HepG2 (cell line): ENCODE results near the gene ZNF512B. TPM values are rescaled to one million over a fixed set of nuclear protein-coding genes. Genes with fewer than 3 reads are reported as not detected.

ENCODE experiments used
- BCL3 ChIP-seq: sonication (generic); formaldehyde crosslinking; IDR thresholded peaks from 2 replicates; pipeline ENCODE4 v1.5.1; 2020; ENCODE audit warnings: mild to moderate bottlenecking, missing genetic modification reagents, moderate library complexity
- GTF3A ChIP-seq: sonication (generic); formaldehyde crosslinking; conservative IDR thresholded peaks from 2 replicates; pipeline ENCODE4 v1.4.0; 2020; ENCODE audit warnings: mild to moderate bottlenecking, missing genetic modification reagents
- NFE2 ChIP-seq: sonication (generic); formaldehyde crosslinking; IDR thresholded peaks from 2 replicates; pipeline ENCODE4 v1.4.0; 2020; ENCODE audit warnings: missing genetic modification reagents
- NONO ChIP-seq, 2 experiments: fragments of 450-650 bp in 1 of 2; sonication (generic) in 1 of 2; formaldehyde crosslinking in 1 of 2; IDR thresholded peaks in 1 of 2; conservative IDR thresholded peaks in 1 of 2; 2 replicates each; pipeline versions ENCODE4 v1.6.1 to v1.8.0; 2017 to 2022; ENCODE audit warnings: mild to moderate bottlenecking in 1 of 2, missing genetic modification reagents in 1 of 2, moderate library complexity in 1 of 2
- PAX8 ChIP-seq: sonication (generic); formaldehyde crosslinking; IDR thresholded peaks from 2 replicates; pipeline ENCODE4 v1.8.0; 2022; ENCODE audit warnings: mild to moderate bottlenecking, missing genetic modification reagents, borderline replicate concordance
- PRDM15 ChIP-seq: sonication (generic); formaldehyde crosslinking; IDR thresholded peaks from 2 replicates; pipeline ENCODE4 v1.4.0; 2020; ENCODE audit warnings: missing genetic modification reagents
- TCF12 ChIP-seq, 2 experiments: fragments of 450-650 bp in 1 of 2; sonication (generic) in 1 of 2; formaldehyde crosslinking in 1 of 2; IDR thresholded peaks; 2 replicates each; pipeline versions ENCODE4 v1.6.1 to v1.8.0; 2017 to 2022; ENCODE audit warnings: antibody characterized with exemption in 1 of 2, mild to moderate bottlenecking in 1 of 2, missing genetic modification reagents in 1 of 2, moderate library complexity in 1 of 2
- TP53 ChIP-seq: sonication (generic); formaldehyde crosslinking; conservative IDR thresholded peaks from 2 replicates; pipeline ENCODE4 v1.4.0; 2020; ENCODE audit warnings: missing genetic modification reagents
- ZC3H13 ChIP-seq: sonication (generic); formaldehyde crosslinking; IDR thresholded peaks from 2 replicates; pipeline ENCODE4 v1.8.1; 2023; ENCODE audit warnings: mild to moderate bottlenecking, missing genetic modification reagents, moderate library complexity
- ZNF253 ChIP-seq: sonication (generic); formaldehyde crosslinking; IDR thresholded peaks from 2 replicates; pipeline ENCODE4 v1.8.0; 2022; ENCODE audit warnings: mild to moderate bottlenecking, missing genetic modification reagents, borderline replicate concordance
- ZNF567 ChIP-seq: sonication (generic); formaldehyde crosslinking; IDR thresholded peaks from 2 replicates; pipeline ENCODE4 v1.8.1; 2023; ENCODE audit warnings: mild to moderate bottlenecking, missing genetic modification reagents, borderline replicate concordance
- ZNF639 ChIP-seq: conservative IDR thresholded peaks from 2 replicates; pipeline ENCODE4 v1.6.1; 2018; ENCODE audit warnings: missing genetic modification reagents
- ZNF691 ChIP-seq: sonication (generic); formaldehyde crosslinking; IDR thresholded peaks from 2 replicates; pipeline ENCODE4 v1.4.0; 2020; ENCODE audit warnings: missing genetic modification reagents, low read depth, mild to moderate bottlenecking, borderline replicate concordance
- ZNF782 ChIP-seq: sonication (generic); formaldehyde crosslinking; IDR thresholded peaks from 2 replicates; pipeline ENCODE4 v1.4.0; 2020; ENCODE audit warnings: missing genetic modification reagents, mild to moderate bottlenecking, borderline replicate concordance
- ZNF790 ChIP-seq: sonication (generic); formaldehyde crosslinking; IDR thresholded peaks from 2 replicates; pipeline ENCODE4 v1.8.0; 2022; ENCODE audit warnings: missing genetic modification reagents, mild to moderate bottlenecking, borderline replicate concordance
- ZNF878 ChIP-seq: sonication (generic); formaldehyde crosslinking; IDR thresholded peaks from 2 replicates; pipeline ENCODE4 v1.8.1; 2023; ENCODE audit warnings: mild to moderate bottlenecking, missing genetic modification reagents, moderate library complexity
- ZNF891 ChIP-seq: sonication (generic); formaldehyde crosslinking; IDR thresholded peaks from 2 replicates; pipeline ENCODE4 v1.5.0; 2020; ENCODE audit warnings: mild to moderate bottlenecking, missing genetic modification reagents
- ZSCAN21 ChIP-seq: sonication (generic); formaldehyde crosslinking; IDR thresholded peaks from 2 replicates; pipeline ENCODE4 v1.8.0; 2022; ENCODE audit warnings: mild to moderate bottlenecking, missing genetic modification reagents, moderate library complexity, borderline replicate concordance
- polyA plus RNA-seq, 8 experiments: library from polyadenylated mRNA; depleted of rRNA in 3 of 8; stranded (reverse) in 7 of 8; unstranded in 1 of 8; fragments of >200 nt; fragmentation: Illumina TruSeq in 4 of 8; extraction: Trizol in 4 of 8; gene quantifications; 2 replicates each; pipeline versions ENCODE4 v1.2.1 to v1.2.3, GENCODE V29; 2011 to 2016; ENCODE audit warnings: low read depth in 4 of 8, missing spikeins in 1 of 8, mixed read lengths in 1 of 8; ENCODE audit not compliant: insufficient read depth in 1 of 8
- total RNA-seq, 5 experiments: library from RNA; depleted of rRNA; stranded (reverse); fragments of >200 nt; fragmentation: Illumina TruSeq; extraction: Trizol; gene quantifications; 2 replicates each; pipeline ENCODE4 v1.2.3, GENCODE V29; 2016; ENCODE audit warnings: low read depth in 1 of 5

The ZNF512B gene
- total and polyA plus RNA-seq, 2 of the 13 experiments (the other 11 are each of a cell fraction or from before 2014, with no cell fraction given), result 11.5 to 30.6 TPM

- TF ChIP-seq ZNF567 (peak; percentile 98), GTF3A (CRISPR knock-in tag) (0 out of 2 replicates have a peak, but pooled peaks have one; percentile 43), NONO (IDR thresholded peaks at IDR 0.05) (no peak), NONO (CRISPR knock-in tag; conservative IDR thresholded peaks at IDR 0.05) (peak; percentile 79; the same call in 1 of the 2 replicates), PAX8 (CRISPR knock-in tag) (0 out of 2 replicates have a peak, but pooled peaks have one; percentile 78), ZNF782 (CRISPR knock-in tag) (peak; percentile 92; the same call in 1 of the 2 replicates), ZNF639 (CRISPR knock-in tag) (peak; percentile 49; the same call in 1 of the 2 replicates), ZNF878 (CRISPR knock-in tag) (no peak), BCL3 (CRISPR knock-in tag) (peak; percentile 65), ZNF891 (CRISPR knock-in tag) (peak; percentile 73), TCF12 (IDR thresholded peaks at IDR 0.05) (no peak), TCF12 (CRISPR knock-in tag; IDR thresholded peaks at IDR 0.05) (0 out of 2 replicates have a peak, but pooled peaks have one; percentile 83), ZNF253 (CRISPR knock-in tag) (no peak; the same call in 1 of the 2 replicates), PRDM15 (peak; percentile 73), ZNF691 (CRISPR knock-in tag) (peak; percentile 71), ZC3H13 (CRISPR knock-in tag) (peak; percentile 53; the same call in 1 of the 2 replicates), ZNF790 (CRISPR knock-in tag) (no peak), ZSCAN21 (0 out of 2 replicates have a peak, but pooled peaks have one; percentile 29), TP53 (CRISPR knock-in tag) (0 out of 2 replicates have a peak, but pooled peaks have one; percentile 83), NFE2 (0 out of 2 replicates have a peak, but pooled peaks have one; percentile 1)
Observed at GRCh38 chr20:63973636-63974401, 4.1 kb upstream of the ZNF512B start (continued).
